ENCODE results near the gene NFE2.
A peak's percentile ranks its signal among the peaks of the same experiment; 100 is the strongest.

Gene NFE2

DNA sequence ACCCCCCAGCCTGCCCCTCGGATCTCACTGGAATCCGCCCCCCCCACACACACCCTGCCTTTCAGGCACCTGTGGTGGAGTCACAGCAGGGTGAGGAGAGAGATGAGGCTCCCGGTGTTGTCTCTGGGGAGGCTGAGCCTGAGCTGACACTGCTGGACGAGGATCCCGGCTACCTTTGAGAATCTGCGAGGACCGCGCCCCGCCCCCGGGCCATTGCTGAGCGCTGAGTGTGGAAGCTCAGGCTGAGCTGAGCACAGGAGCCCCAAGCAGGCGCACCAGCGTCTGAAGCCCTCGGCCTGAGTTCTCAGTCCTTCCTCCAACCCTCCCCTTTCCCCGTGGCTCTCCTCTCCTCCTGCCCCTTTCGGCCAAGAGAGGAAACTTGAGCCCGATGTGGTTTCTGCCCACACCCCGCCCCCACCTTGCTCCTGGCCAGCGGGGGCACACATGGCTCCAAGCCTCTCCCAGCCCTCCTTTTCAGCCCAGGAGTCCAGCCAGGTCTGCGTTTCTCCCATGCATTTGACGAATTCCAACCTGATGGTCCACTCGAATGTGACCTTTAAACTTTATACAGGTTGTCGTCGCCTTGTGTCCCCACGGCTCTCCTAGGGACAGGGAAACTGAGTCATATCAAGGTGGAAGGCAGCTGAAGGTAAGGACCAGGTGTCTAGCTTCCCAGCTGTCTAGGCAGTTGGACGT lies at the start of gene NFE2:
Gene NFE2, minus strand, starts transcription at position 284 of the 696 bp plus-strand sequence. CDS start 5,767 bp downstream, outside the sequence.
- H3K27ac ChIP-seq (ENCODE audit: extremely low read depth, low read depth, low read length), result no peak within 1 kb of the TSS; the same call in 1 of the 2 replicates
- peak within 1 kb of the TSS; percentile 25 for H3K4me3 ChIP-seq (ENCODE audit: low read depth, low read length)
- peak; percentile 46 for TF ChIP-seq GLIS2 (tag by site-specific recombination; IDR thresholded peaks at IDR 0.05)
- peak; percentile 53; the same call in 1 of the 2 replicates for TF ChIP-seq KLF8 (tag by site-specific recombination; IDR thresholded peaks at IDR 0.05)
- TF ChIP-seq ZNF175 (tag by site-specific recombination; IDR thresholded peaks at IDR 0.05), result no peak
- no peak for TF ChIP-seq ZNF426 (tag by site-specific recombination; IDR thresholded peaks at IDR 0.05)
- TF ChIP-seq, protein P1, sequence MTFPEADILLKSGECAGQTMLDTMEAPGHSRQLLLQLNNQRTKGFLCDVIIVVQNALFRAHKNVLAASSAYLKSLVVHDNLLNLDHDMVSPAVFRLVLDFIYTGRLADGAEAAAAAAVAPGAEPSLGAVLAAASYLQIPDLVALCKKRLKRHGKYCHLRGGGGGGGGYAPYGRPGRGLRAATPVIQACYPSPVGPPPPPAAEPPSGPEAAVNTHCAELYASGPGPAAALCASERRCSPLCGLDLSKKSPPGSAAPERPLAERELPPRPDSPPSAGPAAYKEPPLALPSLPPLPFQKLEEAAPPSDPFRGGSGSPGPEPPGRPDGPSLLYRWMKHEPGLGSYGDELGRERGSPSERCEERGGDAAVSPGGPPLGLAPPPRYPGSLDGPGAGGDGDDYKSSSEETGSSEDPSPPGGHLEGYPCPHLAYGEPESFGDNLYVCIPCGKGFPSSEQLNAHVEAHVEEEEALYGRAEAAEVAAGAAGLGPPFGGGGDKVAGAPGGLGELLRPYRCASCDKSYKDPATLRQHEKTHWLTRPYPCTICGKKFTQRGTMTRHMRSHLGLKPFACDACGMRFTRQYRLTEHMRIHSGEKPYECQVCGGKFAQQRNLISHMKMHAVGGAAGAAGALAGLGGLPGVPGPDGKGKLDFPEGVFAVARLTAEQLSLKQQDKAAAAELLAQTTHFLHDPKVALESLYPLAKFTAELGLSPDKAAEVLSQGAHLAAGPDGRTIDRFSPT (tag by site-specific recombination; IDR thresholded peaks at IDR 0.05), result 0 out of 2 replicates have a peak, but pooled peaks have one; percentile 39
- TF ChIP-seq ZNF600 (tag by site-specific recombination; IDR thresholded peaks at IDR 0.05), result peak; percentile 55
- TF ChIP-seq, protein P2, sequence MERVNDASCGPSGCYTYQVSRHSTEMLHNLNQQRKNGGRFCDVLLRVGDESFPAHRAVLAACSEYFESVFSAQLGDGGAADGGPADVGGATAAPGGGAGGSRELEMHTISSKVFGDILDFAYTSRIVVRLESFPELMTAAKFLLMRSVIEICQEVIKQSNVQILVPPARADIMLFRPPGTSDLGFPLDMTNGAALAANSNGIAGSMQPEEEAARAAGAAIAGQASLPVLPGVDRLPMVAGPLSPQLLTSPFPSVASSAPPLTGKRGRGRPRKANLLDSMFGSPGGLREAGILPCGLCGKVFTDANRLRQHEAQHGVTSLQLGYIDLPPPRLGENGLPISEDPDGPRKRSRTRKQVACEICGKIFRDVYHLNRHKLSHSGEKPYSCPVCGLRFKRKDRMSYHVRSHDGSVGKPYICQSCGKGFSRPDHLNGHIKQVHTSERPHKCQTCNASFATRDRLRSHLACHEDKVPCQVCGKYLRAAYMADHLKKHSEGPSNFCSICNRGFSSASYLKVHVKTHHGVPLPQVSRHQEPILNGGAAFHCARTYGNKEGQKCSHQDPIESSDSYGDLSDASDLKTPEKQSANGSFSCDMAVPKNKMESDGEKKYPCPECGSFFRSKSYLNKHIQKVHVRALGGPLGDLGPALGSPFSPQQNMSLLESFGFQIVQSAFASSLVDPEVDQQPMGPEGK (tag by site-specific recombination; IDR thresholded peaks at IDR 0.05), result peak; percentile 62; the same call in 1 of the 2 replicates
- TF ChIP-seq ZBTB17 (tag by site-specific recombination; IDR thresholded peaks at IDR 0.05), result peak; percentile 77
- 0 out of 2 replicates have a peak, but pooled peaks have one; percentile 17 for TF ChIP-seq SP7 (tag by site-specific recombination; IDR thresholded peaks at IDR 0.05)
- TF ChIP-seq, protein P3, sequence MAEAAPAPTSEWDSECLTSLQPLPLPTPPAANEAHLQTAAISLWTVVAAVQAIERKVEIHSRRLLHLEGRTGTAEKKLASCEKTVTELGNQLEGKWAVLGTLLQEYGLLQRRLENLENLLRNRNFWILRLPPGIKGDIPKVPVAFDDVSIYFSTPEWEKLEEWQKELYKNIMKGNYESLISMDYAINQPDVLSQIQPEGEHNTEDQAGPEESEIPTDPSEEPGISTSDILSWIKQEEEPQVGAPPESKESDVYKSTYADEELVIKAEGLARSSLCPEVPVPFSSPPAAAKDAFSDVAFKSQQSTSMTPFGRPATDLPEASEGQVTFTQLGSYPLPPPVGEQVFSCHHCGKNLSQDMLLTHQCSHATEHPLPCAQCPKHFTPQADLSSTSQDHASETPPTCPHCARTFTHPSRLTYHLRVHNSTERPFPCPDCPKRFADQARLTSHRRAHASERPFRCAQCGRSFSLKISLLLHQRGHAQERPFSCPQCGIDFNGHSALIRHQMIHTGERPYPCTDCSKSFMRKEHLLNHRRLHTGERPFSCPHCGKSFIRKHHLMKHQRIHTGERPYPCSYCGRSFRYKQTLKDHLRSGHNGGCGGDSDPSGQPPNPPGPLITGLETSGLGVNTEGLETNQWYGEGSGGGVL (tag by site-specific recombination; IDR thresholded peaks at IDR 0.05), result peak; percentile 66; the same call in 1 of the 2 replicates
- TF ChIP-seq ZIC2 (tag by site-specific recombination; IDR thresholded peaks at IDR 0.05), result peak; percentile 70
- TF ChIP-seq ZNF239 (tag by site-specific recombination; IDR thresholded peaks at IDR 0.05), result no peak
- TF ChIP-seq ZFHX2 (tag by site-specific recombination; conservative IDR thresholded peaks at IDR 0.05), result peak; percentile 96
- TF ChIP-seq KLF1 (tag by site-specific recombination; IDR thresholded peaks at IDR 0.05), result peak; percentile 68
- TF ChIP-seq ZNF366 (tag by site-specific recombination; conservative IDR thresholded peaks at IDR 0.05), result 0 out of 2 replicates have a peak, but pooled peaks have one; percentile 24
- TF ChIP-seq ZNF335 (tag by site-specific recombination; conservative IDR thresholded peaks at IDR 0.05), result peak; percentile 69
- 0 out of 2 replicates have a peak, but pooled peaks have one; percentile 58 for TF ChIP-seq KLF7 (tag by site-specific recombination; IDR thresholded peaks at IDR 0.05; ENCODE audit: borderline replicate concordance)
- 0 out of 2 replicates have a peak, but pooled peaks have one; percentile 10 for TF ChIP-seq OSR2 (tag by site-specific recombination; IDR thresholded peaks at IDR 0.05)
- peak; percentile 39 for TF ChIP-seq GLIS1 (tag by site-specific recombination; IDR thresholded peaks at IDR 0.05)
- TF ChIP-seq SP2 (tag by site-specific recombination; IDR thresholded peaks at IDR 0.05), result peak; percentile 64
- TF ChIP-seq KLF16 (tag by site-specific recombination; IDR thresholded peaks at IDR 0.05), result peak; percentile 39; the same call in 1 of the 2 replicates
- TF ChIP-seq EGR2 (tag by site-specific recombination; IDR thresholded peaks at IDR 0.05; ENCODE audit: low read depth), result peak; percentile 95
- TF ChIP-seq, protein P4, sequence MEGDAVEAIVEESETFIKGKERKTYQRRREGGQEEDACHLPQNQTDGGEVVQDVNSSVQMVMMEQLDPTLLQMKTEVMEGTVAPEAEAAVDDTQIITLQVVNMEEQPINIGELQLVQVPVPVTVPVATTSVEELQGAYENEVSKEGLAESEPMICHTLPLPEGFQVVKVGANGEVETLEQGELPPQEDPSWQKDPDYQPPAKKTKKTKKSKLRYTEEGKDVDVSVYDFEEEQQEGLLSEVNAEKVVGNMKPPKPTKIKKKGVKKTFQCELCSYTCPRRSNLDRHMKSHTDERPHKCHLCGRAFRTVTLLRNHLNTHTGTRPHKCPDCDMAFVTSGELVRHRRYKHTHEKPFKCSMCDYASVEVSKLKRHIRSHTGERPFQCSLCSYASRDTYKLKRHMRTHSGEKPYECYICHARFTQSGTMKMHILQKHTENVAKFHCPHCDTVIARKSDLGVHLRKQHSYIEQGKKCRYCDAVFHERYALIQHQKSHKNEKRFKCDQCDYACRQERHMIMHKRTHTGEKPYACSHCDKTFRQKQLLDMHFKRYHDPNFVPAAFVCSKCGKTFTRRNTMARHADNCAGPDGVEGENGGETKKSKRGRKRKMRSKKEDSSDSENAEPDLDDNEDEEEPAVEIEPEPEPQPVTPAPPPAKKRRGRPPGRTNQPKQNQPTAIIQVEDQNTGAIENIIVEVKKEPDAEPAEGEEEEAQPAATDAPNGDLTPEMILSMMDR (tag by site-specific recombination; IDR thresholded peaks at IDR 0.05), result peak; percentile 45; the same call in 1 of the 2 replicates
- 0 out of 2 replicates have a peak, but pooled peaks have one; percentile 4 for TF ChIP-seq ZNF76 (tag by site-specific recombination; IDR thresholded peaks at IDR 0.05; ENCODE audit: borderline replicate concordance, low read depth)
- TF ChIP-seq, protein P5, sequence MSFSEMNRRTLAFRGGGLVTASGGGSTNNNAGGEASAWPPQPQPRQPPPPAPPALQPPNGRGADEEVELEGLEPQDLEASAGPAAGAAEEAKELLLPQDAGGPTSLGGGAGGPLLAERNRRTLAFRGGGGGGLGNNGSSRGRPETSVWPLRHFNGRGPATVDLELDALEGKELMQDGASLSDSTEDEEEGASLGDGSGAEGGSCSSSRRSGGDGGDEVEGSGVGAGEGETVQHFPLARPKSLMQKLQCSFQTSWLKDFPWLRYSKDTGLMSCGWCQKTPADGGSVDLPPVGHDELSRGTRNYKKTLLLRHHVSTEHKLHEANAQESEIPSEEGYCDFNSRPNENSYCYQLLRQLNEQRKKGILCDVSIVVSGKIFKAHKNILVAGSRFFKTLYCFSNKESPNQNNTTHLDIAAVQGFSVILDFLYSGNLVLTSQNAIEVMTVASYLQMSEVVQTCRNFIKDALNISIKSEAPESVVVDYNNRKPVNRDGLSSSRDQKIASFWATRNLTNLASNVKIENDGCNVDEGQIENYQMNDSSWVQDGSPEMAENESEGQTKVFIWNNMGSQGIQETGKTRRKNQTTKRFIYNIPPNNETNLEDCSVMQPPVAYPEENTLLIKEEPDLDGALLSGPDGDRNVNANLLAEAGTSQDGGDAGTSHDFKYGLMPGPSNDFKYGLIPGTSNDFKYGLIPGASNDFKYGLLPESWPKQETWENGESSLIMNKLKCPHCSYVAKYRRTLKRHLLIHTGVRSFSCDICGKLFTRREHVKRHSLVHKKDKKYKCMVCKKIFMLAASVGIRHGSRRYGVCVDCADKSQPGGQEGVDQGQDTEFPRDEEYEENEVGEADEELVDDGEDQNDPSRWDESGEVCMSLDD (tag by site-specific recombination; IDR thresholded peaks at IDR 0.05), result no peak
- TF ChIP-seq ZNF302 (tag by site-specific recombination; IDR thresholded peaks at IDR 0.05; ENCODE audit: low read depth), result no peak
- TF ChIP-seq KLF9 (tag by site-specific recombination; IDR thresholded peaks at IDR 0.05; ENCODE audit: low read depth), result peak; percentile 83

More for the DNA sequence above, at the start of gene NFE2:
- ChIA-PET POLR2A (interaction anchor here (0.5 to 3.0 kb wide), 8 partner anchors 9 to 1524 kb away, joined by 3 to 25 read pairs (median 6); partner anchors contain the start of genes CBX5, COPZ1 and HNRNPA1), CTCF (interaction anchor here (0.6 to 4.1 kb wide), 8 partner anchors 14 to 92 kb away, joined by 3 to 31 read pairs (median 7); partner anchors contain the start of gene COPZ1)
- no peaks in the 10 kb centered on the region for H3K9me3 ChIP-seq (ENCODE audit: control insufficient read depth, insufficient read depth, low read depth, low read length)
- peaks cover 6% of the 10 kb centered on the region for H3K4me1 ChIP-seq (ENCODE audit: control insufficient read depth, insufficient read depth, low read length)
- no peaks in the 10 kb centered on the region for H3K36me3 ChIP-seq (ENCODE audit: control insufficient read depth in 2 of 2, insufficient read depth in 1 of 2, low read length in 2 of 2)

Data from HEK293 (cell line).